IPS DF 19.7 (cell line): ENCODE data around the gene SH3BP4.

Experiments used
- DNase-seq: peaks from one replicate; pipeline ENCODE4 v3.0.0-alpha.2; 2013; ENCODE audit warnings: low read depth, low spot score

SH3BP4 gene

DNA sequence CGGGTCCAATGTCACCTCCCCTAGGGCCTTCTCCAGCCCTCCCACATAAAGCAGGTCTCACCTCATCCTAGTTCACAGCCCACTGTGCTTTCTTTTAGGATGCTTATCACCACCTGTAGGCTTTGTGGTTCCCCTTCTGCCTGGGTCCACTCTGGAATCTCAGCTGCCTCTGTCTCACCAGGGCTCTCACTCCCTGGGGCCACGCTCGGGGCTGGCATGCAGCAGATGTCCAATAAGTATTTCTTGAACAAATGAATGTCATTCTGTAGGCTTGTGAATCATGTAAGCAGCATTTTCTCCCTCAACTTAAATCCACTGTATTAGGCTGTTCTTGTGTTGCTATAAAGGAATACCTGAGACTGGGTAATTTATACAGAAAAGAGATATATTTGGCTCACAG lies 4.3 kb upstream of the SH3BP4 start:
- no peak for DNase-seq

DNA sequence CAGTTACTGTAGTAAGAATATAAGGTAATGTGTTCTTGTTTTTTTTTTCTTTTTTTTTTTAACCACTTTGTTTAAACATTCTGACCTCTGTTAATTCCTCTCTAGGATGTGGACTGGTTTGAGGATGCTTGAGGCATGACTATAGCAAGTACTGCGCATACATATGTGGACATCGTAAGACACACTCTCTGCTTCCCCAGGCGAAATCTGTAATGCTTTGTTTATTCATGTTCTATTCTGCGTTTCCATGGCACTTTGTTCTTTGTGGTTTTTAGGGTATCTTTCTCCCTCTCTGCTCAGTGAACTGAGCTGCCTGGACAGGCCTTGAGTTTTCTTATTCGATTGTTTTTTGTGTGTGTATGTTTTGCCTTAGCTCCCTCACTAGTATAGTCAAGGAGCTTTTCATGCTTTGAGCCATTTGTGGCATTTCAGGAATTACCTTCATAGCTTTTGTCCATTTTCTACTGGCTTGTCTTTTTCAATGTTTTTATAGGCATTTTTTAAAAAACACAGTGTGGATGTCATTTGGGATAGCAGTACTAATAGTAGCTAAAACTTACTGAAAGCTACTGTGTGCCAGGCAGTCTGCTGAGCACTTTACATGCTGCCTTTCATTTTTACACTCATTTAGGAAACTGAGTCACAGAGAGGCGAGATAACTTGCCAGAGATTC lies 1.9 kb upstream of the SH3BP4 start:
- no peak for DNase-seq

DNA sequence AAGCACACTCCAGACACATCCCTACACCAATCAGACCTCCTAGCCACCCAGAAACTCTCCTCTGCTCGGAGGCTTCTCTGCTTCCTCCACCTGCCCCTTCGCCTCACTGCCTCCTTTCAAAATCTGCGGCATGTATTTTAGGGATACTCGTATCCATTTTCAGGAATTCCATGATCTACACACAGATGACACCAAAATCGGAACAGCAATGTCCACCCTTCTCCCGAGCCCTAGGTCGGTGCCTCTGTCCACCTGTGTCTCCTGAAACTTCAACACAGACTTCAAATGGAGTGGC lies 1.4 kb upstream of the SH3BP4 start:
- no peak for DNase-seq

DNA sequence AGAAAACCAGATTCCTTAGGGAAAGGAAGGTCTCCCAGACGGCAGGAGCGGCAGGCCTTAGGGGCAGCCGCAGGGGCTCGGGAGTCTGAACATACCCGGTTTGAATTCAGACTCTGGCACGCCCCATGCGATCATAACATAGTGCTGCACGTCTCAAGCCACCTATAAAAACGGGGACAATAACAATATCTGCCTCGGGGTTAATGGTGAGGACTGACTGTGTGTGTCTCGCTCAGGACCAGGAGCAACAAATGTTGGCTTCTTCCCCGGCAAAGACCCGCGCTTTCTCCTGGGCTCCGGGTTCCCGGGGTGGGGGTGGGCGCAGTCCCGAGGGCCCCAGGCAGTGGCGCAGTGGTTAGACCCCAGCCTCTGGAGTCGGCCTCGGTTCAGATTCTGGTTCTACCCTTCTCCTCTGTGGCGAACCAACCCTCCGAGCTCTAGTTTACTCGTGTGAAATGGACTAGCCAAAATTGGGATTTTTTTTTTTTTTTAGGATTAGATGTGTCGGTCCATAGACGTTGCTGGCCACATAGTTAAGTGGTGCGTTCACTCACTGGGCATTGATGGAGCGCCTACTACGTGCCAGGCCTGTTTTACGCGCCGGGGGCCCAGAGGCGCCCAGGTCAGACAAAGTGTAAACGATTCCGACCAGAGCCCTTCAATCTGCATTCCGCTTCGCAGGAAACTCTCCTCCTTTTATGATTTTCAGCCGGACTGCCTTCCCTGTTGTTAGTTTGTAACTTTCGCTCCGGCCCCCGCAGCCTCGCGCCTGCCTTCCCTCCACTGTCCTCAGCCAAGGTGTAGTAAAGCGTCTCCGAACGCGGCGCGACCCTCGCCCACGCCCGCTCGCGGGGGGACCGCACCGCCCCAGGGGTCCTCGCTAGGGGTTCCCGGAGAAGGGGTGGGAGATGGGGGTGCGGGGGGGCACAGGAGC lies 820 bp upstream of the SH3BP4 start:
- DNase-seq, result no peak

DNA sequence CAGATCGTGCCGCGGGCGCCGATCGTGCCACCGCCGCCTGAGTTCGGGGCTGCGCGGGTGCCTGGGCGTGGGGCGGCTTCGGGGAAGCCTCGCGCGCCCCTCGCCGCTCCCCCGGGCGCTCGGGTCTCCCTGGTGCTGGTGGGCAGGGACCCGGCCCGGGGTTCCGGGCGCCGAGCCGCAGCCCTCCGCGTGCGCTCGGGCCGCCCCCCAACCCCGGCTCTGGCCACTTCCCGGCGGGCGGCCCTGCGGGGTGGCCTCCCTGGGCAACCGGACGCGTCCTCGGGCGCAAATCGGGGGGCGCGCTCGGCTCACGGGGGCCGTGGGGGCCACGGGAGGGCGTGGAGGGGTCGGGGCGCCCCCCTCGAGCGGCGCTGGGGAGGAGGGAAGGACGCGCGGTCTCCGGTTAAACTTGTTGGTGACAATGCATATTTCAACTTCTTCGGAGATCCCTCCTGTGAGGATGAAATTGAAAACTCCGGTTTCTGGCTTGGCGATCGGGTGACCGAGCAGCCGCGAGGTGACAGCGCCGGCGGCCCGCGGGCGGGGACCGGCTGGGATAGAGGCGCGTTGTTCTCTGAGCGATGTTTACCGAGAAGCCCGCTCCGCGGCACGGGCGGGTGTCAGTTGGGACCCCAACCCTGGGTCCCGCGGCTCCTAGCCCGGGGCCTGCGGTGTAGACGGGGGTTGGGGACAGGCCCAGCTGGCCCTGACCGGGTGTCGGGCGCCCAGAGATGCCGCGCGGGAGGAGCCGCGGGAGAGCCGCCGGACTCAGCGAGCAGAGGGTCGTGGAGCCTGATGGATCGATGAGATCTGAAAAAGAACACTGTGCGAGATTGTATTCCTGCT lies 676 bp downstream of the SH3BP4 start:
- no peak for DNase-seq

DNA sequence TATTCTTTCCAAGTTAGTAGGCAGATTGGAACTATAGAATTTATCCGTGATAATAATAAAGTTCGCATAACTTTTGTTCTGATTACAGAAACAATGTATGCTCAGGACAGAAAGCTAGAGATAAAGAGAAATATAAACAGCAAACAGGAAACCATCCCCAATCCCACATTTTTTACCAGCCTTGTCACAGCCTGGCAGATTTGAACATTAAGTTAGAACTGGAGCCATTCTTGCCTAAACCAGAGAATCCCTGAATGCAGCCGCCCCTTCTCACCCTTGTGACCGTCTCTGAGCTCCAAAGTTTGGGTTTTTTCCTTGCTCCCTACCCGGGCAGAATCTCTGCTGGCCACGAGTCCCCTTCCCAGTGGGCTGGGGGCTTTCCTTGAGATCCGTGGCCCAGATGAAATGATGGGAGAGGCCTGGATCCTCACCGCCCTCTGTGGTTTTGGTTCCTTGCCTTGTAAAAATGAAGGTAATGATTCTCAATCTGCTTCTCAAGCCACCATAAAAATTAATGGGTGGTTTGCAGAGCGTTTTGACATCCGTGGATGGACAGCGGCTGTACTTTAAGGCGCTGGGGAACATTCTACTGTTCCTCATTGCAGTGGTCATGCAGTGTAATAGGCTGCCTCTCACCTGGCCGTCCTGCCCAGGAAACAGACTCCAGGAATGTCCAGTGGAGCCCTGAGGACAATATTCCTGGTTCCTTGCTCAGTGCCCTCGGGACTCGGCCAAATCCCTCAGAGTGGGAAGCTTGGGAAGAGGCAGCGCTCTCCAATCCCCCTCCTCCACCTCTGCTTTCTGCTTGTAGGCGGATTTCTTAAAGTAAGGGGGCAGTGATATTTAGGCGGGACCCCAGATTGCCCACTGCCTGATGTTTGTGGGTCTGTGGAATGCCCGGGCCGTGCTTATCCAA lies 1.6 kb downstream of the SH3BP4 start:
- DNase-seq, result no peak

DNA sequence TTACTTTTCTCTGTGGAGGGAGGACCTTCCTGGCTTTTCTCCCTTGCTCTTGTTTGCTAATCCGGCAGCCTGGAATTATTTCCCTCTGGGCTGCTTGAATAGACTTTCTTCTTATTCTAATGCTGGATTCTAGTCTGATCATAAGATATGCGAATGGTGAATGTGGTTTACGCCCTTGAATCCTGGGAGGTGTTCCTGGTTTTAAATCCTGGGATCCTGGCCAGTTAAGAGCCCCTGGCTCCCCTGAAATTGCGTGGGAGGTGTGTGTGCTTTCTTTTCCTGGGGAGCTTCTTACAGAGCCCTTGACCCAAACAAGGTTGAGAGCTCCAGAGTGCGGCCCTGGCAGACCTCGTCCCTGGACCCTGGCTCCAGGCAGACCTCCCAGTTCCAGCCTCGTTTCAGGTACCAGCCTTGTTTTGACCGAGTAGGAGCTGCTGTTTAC lies 2.8 kb downstream of the SH3BP4 start:
- no peak for DNase-seq

DNA sequence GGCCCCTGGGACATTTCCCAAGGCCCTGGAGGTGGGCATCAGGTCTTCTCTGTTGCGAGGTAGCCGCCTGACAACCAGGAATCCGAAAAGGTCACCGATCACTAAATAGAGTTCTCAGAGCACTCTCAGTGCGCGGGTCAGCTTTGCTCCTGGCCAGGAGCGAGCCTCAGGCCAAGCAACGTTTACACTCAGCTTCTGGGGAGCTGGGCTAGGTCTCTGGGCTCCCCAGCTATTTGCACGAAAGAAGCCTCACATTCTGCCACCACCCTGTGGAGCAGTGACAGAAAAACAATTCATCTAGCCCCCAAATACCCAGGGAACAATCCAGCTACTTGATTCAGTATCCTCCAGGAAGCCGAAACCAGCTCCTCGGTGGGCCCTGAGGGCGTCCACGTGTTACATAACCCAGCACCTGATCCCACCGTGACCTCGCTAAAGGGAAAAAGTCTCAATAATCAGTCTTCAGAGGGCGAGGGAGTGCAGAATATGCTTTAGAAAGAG lies 3.3 kb downstream of the SH3BP4 start:
- no peak for DNase-seq

DNA sequence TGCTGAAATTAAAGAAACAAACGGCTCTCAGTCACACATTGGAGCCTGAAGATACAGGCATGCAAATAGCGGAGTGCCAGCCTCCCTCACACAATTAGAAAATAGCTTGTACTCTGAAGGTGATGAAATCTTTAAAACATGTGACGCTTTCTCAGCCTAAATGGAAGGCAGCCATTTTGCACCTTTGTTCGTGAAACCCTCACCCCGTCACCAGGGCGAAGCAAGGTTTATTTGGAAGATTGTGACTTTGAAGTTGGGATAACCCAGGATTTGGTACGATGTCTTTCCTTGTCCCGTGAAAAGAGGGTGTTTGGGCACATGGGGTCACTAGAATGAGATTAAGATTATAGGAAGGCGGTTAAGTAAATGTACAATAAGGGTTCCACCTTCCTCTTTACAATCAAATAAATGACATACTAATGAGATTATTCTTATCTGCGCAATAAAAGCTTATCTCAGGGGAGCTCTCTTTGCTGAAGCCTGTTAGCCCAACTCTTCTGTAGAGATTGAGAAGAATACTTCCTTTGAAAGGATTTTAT lies 4.2 kb downstream of the SH3BP4 start:
- no peak for DNase-seq

DNA sequence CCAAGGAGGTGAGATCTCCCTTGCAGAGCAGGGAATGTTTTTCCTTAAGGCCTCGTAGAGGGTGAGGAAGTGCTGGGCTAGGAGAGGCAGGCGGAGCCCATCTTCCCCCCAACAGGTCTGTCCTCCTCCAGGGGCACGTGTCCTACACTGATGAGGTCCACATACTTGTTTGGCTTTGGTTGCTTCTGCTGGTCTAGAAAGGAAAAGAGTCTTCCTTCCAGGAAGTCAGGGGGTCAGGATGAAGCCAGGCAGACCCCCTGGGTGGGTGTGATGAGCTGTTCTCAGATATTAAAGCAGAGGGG lies 6.0 kb downstream of the SH3BP4 start:
- no peak for DNase-seq

DNA sequence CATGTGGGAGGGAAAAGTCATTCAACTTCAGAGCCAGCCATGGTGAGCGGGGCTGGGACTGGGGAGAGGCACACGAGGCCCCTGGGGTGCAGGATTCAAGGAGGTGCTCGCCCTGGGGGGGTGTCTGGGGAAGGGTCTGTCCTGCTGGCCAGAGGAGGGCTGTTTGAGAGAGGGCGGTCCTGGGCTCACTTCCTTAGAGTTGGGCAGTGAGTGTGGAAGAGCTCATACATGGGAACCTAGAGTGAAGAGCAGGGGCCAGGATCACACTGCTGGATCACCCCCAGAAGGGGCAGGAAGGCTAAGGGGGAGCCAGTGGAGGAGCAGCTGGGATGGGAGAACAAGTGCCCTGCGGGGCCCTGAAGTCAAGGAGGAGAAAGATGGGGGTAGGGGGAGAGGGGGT lies 6.5 kb downstream of the SH3BP4 start:
- no peak for DNase-seq

DNA sequence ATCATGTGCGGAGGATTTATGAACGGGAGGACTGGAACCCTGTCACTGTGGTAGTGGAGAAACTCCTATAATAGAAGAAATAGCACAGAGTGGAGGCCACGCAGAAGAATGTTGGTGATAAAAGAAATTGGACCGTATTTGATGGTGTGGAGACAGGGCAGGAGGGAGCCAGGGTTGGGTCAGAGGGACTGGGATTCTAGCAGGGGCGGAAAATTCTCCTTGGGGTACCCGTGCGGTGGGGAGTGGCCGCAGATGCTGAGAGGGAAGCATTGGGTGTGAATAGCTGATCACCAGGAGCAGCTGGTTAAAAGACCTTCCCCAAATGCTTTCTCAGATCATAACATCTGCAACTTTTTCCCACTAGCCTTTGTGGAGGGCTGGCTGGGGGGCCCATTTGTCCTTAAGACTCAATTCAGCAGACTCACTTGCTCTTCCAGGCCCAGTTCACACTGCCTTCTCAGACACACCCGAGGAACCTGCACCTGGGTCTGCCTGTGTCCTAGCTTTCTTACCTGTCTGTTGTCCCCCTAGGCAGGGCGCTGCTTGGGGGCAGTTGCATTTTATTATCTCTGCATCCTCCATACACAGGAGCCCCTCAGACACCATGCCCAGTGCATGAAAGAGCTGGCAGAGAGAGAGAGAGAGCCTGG lies 7.1 kb downstream of the SH3BP4 start:
- DNase-seq, result no peak

DNA sequence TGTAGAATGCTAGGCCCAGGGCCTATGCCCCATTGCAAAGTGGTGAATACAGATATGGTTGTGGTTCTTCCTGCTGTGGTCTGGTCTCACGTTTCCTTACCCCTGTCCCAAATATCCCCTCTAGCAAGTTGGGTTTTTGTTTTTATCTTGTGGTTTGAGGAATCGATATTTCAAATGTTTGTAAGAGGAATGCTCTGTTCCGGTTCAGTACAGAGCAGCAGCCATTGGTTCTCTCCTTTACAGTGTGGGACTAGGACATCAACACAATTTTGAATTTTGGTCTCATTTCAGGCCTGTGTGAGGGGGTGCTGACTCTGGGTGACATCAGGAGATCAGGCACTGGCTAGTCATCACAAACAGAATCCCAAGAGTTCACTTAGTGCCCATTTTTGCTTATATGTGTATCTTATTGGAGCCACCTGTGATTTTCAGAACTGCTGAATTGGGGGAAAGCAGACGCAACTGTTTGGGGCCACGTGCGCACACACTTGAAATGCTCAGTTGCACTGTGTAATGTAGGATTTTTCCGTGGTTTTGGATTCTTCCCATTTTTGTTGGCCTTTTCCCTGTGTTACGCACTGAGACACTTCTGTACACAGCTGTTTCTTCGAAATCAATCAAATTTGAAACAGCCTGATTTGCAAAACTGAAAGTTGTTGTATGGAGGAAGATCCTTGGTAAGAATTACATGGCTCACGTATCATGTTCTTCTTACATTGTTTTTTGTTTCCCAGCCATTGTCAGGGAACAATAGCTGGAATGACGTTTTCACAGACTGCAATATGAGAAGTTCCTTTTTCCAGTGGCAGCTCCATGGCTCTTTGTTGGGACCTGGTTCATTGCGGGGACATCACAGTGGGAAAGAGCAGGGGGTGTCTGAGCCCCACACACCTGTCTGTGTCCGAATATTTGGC lies 8.6 kb downstream of the SH3BP4 start:
- no peak for DNase-seq

DNA sequence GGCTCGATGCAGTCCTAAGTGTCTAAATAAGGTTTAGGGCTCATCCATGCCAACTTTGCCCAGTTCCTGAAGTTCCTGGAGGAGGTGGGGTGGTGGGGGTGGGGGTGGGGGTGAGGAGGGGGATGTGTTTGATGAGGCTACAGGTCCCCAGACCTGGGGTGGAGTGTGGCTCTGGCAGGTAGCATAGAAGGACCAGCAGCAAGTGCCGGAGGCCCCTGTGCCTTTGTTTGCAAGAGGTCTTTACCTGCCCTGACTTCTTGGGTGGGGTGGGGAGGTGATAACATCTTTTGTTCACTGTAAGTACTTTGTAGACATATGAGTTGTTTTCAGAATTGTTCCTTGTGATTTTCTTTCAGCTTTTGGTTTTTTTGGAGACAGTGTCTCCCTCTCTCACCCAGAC lies 10.0 kb downstream of the SH3BP4 start:
- no peak for DNase-seq

DNA sequence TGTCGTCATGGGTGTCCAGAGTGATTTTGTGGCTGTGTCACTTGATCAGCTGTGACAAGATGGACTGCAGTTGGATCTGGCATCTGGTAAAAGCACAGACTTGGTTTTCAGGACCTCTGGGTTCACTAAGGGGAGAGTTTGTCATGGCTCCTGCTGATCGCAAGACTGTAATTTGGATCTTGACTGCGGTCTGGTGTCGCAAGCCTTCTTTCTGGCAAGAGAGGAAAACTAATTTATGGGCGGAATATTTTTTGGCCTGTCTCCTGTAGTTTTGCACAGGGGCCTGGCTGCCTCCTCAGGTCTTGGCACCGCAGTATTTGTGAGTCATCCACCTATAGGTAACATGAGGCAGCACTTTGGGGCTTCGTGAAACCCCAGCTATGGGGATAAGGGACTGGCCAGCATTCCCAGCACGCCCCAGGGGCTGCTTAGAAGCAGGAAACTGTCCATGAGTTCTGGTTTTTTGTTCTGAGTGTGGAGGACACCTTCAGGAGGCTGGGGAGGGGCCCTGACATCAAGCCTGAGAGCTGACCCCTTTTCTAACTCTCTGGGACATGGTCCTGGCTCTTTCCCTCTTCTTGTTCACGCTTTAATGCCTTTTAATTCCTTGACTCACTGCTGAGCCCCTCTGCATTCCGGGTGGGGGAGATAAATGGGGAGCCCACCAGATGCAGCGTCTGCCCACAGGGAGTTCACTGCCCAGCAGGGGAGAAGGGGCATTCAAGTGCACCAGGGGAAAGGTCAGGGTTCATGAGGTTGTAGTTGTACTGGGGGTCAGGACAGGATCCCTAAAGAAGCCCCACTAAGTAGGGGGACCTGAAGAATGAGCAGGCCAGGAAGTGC lies 12.2 kb downstream of the SH3BP4 start:
- no peak for DNase-seq

DNA sequence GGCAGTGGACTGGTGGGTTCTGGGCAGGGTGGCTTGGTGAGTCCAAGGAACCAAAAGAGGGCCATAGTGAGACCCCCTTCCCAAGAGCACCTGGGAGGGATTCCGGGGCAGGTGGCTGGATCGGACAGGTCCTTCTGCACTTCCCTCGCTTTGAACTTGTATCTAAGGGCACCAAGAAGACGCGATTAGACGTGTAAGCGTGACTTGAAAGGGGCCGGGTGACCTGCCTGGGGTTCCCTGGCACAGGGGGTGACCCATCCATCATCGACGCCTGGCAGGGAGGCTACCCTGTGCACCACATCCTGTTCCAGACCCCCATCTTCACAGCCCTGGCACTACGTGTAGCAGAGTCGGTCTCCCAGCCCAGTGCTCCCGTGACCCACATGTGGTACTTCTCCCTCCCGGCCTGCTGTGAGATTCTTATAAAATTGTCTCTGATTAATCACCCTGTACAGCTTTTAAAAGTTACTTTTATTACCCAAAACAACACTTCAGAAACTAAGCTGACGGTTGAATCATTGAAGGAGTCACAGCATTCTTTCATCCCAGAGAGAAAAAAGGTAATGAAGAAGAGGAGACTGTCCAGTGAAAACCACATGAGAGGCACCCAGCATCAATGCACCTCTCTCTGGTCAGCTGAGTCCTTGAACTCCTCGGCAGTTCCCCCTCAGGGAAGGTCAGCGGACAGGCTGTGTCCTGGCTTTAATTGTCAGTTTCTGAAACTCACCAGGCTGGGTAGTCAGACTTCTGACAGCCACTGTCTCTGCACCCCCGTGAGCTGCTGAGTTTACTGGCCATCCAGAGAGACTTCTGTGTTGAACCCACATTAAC lies 13.0 kb downstream of the SH3BP4 start:
- no peak for DNase-seq

DNA sequence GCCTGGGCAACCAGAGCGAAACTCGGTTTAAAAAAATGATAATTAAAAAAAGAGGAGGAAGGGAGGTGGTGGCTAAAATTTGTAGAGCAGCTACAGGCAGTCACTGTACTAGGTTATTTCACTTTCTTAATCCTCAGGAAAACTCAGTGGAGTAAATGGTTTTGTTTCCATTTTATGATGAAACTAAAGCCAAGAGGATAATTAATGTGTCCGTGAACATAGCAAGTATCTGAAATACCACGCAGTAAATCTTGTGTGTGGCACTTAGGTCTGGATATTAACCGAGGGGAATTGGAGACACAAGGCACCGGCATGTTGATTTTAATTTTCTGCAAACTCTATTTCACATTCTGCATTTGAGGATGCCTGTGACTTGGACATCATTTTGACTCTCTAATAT lies 14.5 kb downstream of the SH3BP4 start:
- DNase-seq, result no peak
